GM23338 (cell line): ENCODE measurements around the gene NDUFV2. TPM values are rescaled to one million over a fixed set of nuclear protein-coding genes. Genes with fewer than 3 reads are reported as not detected.

Experiments used
- ATAC-seq: fragments of 200-7000 bp; cut with Tn5 transposase; 3 replicates; pipeline ENCODE4 v1.9.1; 2020
- DNase-seq: peaks from one replicate; pipeline ENCODE4 v3.0.0-alpha.2; 2015; ENCODE audit warnings: low spot score
- H2AFZ ChIP-seq: fragments of 200-600 bp; sonication (generic); 2 replicates; pipeline ENCODE4 v1.8.0; 2016; ENCODE audit warnings: antibody characterized with exemption, mild to moderate bottlenecking, moderate library complexity
- H3F3A ChIP-seq: fragments of 200-600 bp; sonication (generic); replicated peaks from 2 replicates; pipeline ENCODE4 v1.8.0; 2017; ENCODE audit warnings: antibody characterized with exemption, mixed run types, low read depth
- H3K27ac ChIP-seq: fragments of 200-600 bp; sonication (generic); 2 replicates; pipeline ENCODE4 v1.6.1; 2016; ENCODE audit warnings: low read depth
- H3K27me3 ChIP-seq: fragments of 200-600 bp; sonication (generic); 2 replicates; pipeline ENCODE4 v1.8.0; 2016; ENCODE audit warnings: mild to moderate bottlenecking, mixed run types, moderate library complexity; ENCODE audit not compliant: insufficient read depth
- H3K36me3 ChIP-seq: fragments of 200-600 bp; sonication (generic); 2 replicates; pipeline ENCODE4 v1.8.0; 2016; ENCODE audit warnings: mild to moderate bottlenecking; ENCODE audit not compliant: insufficient read depth
- H3K4me1 ChIP-seq: fragments of 200-600 bp; sonication (generic); 2 replicates; pipeline ENCODE4 v1.8.0; 2016; ENCODE audit warnings: mild to moderate bottlenecking, moderate library complexity; ENCODE audit not compliant: insufficient read depth
- H3K4me2 ChIP-seq: fragments of 200-600 bp; sonication (generic); 2 replicates; pipeline ENCODE4 v1.7.1; 2017; ENCODE audit warnings: mixed run types
- H3K4me3 ChIP-seq: fragments of 200-600 bp; sonication (generic); 2 replicates; pipeline ENCODE4 v1.6.1; 2016; ENCODE audit warnings: mixed run types
- H3K79me2 ChIP-seq: fragments of 200-600 bp; sonication (generic); replicated peaks from 2 replicates; pipeline ENCODE4 v1.8.0; 2017; ENCODE audit warnings: mild to moderate bottlenecking; ENCODE audit not compliant: insufficient read depth
- H3K9me2 ChIP-seq: fragments of 200-600 bp; sonication (generic); 2 replicates; pipeline ENCODE4 v1.8.0; 2017; ENCODE audit not compliant: insufficient read depth
- H4K20me1 ChIP-seq: fragments of 200-600 bp; sonication (generic); replicated peaks from 2 replicates; pipeline ENCODE4 v1.8.0; 2017; ENCODE audit warnings: mild to moderate bottlenecking; ENCODE audit not compliant: insufficient read depth
- H3K27ac Mint-ChIP-seq: 2 replicates; pipeline ENCODE4 v1.8.0; 2020; ENCODE audit warnings: inconsistent platforms, mild to moderate bottlenecking, moderate library complexity, mixed read lengths
- H3K27me3 Mint-ChIP-seq: 3 replicates; pipeline ENCODE4 v1.8.0; 2022; ENCODE audit warnings: low read depth, mild to moderate bottlenecking, moderate library complexity, mixed read lengths, inconsistent platforms; ENCODE audit not compliant: insufficient read depth, poor library complexity
- H3K36me3 Mint-ChIP-seq: 3 replicates; pipeline ENCODE4 v1.8.0; 2021; ENCODE audit warnings: low read depth, mild to moderate bottlenecking, inconsistent platforms, moderate library complexity, mixed read lengths
- H3K4me1 Mint-ChIP-seq: 3 replicates; pipeline ENCODE4 v1.8.0; 2020; ENCODE audit warnings: mild to moderate bottlenecking, inconsistent platforms, mixed read lengths
- H3K4me3 Mint-ChIP-seq: 3 replicates; pipeline ENCODE4 v1.8.0; 2021; ENCODE audit warnings: moderate library complexity, mild to moderate bottlenecking, inconsistent platforms, mixed read lengths
- H3K9me3 Mint-ChIP-seq: 3 replicates; pipeline ENCODE4 v1.8.0; 2020; ENCODE audit warnings: moderate library complexity, mild to moderate bottlenecking, inconsistent platforms, mixed read lengths
- POLR2AphosphoS5 ChIP-seq: IDR thresholded peaks from 2 replicates; pipeline ENCODE4 v1.6.1; 2016; ENCODE audit warnings: antibody characterized with exemption, low read depth
- STAT1 ChIP-seq: IDR thresholded peaks from one replicate; pipeline ENCODE4 v1.6.1; 2016; ENCODE audit warnings: antibody characterized with exemption; ENCODE audit not compliant: unreplicated experiment
- polyA plus RNA-seq: library from polyadenylated mRNA; unstranded; fragments of >200 nt; fragmentation: Nextera tagmentation; extraction: Ambion mirVana; gene quantifications from 2 replicates; pipeline ENCODE4 v1.2.1, GENCODE V29; 2016
- total RNA-seq: library from RNA; depleted of rRNA; stranded (reverse); fragments of >200 nt; shearing (Covaris generic); gene quantifications from 2 replicates; pipeline ENCODE4 v1.2.3, GENCODE V29; 2014
- TF ChIP-seq, protein P1 (sequence below): IDR thresholded peaks from one replicate; pipeline ENCODE4 v1.6.1; 2018; ENCODE audit warnings: antibody characterized with exemption; ENCODE audit not compliant: unreplicated experiment

The NDUFV2 gene
- total and polyA plus RNA-seq, 2 experiments from 2014 or later, result 157 to 577 TPM

DNA sequence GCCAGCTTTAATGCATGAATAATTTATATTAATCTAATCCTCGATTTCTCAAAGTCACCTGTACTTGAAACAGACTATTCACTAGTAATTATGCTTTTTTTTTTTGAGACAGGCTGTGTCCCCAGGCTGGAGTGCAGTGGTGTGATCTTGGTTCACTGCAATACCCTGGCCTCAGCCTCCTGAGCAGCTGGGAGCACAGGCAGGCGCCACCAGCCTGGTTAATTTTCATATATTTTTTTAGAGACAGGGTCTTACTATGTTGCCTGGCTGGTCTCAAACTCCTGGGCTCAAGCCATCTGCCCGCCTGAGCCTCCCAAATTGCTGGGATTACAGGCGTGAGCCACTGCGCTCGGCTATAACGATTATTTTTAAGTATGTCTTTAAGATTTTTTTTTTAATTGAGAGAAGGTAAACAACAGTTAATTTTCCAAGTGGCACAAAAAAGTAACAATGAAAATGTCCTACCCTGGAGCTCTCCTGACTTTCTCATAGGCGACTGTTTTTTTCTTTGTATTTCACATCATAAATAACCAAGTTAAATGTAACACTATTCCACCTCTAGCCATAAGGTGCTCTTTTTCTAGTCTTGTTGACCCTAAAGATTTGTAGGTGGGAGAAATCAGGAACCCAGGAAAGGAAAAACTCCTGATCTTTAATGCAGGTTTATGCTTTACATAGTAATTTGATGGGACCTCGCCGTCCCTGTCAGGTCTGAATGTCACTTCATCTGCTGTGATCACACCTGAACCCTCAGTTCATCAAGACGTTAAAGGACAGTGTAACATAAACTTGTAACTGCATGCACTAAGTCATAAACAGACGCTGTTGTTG lies 32.8 kb downstream of the NDUFV2 start:
- H3K27ac ChIP-seq, result peak overlapping the region; percentile 94
- no peak for DNase-seq

DNA sequence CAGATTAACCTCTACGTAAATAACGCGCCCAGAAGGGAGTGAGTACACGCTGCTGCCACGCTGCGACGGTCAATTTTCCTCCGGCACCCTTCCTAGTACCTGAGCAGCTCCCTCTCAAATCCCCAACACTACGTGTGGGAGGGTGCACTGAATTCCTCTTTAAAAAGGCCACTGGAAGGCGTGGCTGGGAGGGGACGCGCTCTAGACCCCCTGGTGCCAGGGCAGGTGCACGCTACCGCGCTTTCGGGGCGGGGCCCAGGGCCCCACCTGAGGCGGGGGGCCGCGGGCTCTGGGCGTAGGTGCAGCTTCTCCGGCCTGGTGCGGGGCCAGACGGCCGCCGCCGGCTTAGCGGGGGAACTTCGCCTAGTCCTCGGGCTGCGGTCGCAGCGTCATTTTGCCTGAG lies 33.4 kb downstream of the NDUFV2 start:
- H3K27ac Mint-ChIP-seq, result peak overlapping the region; percentile 99
- H3K36me3 Mint-ChIP-seq, result peaks cover 30% of the 10 kb centered on the region
- Histone ChIP-seq H3K79me2 (peaks cover 46% of the 10 kb centered on the region), H3K4me1 (peaks cover 15% of the 10 kb centered on the region; the same call in 1 of the 2 replicates), H3K4me2 (peak overlapping the region; percentile 75), H2AFZ (peak overlapping the region; percentile 72; the same call in 1 of the 2 replicates), H3K27me3 (no peaks in the 10 kb centered on the region), H3K9me2 (no peaks in the 10 kb centered on the region), H3K36me3 (no peaks in the 10 kb centered on the region; the same call in 1 of the 2 replicates), H3F3A (peaks cover 10% of the 10 kb centered on the region), H3K4me3 (peak overlapping the region; percentile 81), H4K20me1 (0 out of 2 replicates have a peak, but pooled peaks cover 3% of the 10 kb centered on the region), H3K27ac (peak overlapping the region; percentile 94)
- peak overlapping the region; percentile 96 for H3K4me3 Mint-ChIP-seq
- H3K9me3 Mint-ChIP-seq, result no peaks in the 10 kb centered on the region
- ATAC-seq (peak; percentile 83), DNase-seq (peak; percentile 93)
- peaks cover 25% of the 10 kb centered on the region for H3K4me1 Mint-ChIP-seq
- H3K27me3 Mint-ChIP-seq, result peaks cover 13% of the 10 kb centered on the region
- TF ChIP-seq POLR2AphosphoS5, result peak; percentile 68
- TF ChIP-seq, protein P1, sequence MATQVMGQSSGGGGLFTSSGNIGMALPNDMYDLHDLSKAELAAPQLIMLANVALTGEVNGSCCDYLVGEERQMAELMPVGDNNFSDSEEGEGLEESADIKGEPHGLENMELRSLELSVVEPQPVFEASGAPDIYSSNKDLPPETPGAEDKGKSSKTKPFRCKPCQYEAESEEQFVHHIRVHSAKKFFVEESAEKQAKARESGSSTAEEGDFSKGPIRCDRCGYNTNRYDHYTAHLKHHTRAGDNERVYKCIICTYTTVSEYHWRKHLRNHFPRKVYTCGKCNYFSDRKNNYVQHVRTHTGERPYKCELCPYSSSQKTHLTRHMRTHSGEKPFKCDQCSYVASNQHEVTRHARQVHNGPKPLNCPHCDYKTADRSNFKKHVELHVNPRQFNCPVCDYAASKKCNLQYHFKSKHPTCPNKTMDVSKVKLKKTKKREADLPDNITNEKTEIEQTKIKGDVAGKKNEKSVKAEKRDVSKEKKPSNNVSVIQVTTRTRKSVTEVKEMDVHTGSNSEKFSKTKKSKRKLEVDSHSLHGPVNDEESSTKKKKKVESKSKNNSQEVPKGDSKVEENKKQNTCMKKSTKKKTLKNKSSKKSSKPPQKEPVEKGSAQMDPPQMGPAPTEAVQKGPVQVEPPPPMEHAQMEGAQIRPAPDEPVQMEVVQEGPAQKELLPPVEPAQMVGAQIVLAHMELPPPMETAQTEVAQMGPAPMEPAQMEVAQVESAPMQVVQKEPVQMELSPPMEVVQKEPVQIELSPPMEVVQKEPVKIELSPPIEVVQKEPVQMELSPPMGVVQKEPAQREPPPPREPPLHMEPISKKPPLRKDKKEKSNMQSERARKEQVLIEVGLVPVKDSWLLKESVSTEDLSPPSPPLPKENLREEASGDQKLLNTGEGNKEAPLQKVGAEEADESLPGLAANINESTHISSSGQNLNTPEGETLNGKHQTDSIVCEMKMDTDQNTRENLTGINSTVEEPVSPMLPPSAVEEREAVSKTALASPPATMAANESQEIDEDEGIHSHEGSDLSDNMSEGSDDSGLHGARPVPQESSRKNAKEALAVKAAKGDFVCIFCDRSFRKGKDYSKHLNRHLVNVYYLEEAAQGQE, result no peak

More for the DNA sequence above, 32.8 kb downstream of the NDUFV2 start:
- no peak for TF ChIP-seq STAT1
- H3K4me3 ChIP-seq, result peak overlapping the region; percentile 81
- peaks cover 40% of the 10 kb centered on the region for H3K79me2 ChIP-seq
- H3K27ac Mint-ChIP-seq, result peak overlapping the region; percentile 93
- peaks cover 13% of the 10 kb centered on the region for H3K27me3 Mint-ChIP-seq
- H3F3A ChIP-seq, result peaks cover 10% of the 10 kb centered on the region
- H3K4me1 Mint-ChIP-seq, result peaks cover 21% of the 10 kb centered on the region
- H3K4me1 ChIP-seq, result peaks cover 15% of the 10 kb centered on the region; the same call in 1 of the 2 replicates
- H3K4me2 ChIP-seq, result peak overlapping the region; percentile 75
- H3K4me3 Mint-ChIP-seq, result peak overlapping the region; percentile 96
- H3K9me3 Mint-ChIP-seq, result no peaks in the 10 kb centered on the region
- H3K36me3 ChIP-seq, result no peaks in the 10 kb centered on the region; the same call in 1 of the 2 replicates
- peaks cover 34% of the 10 kb centered on the region for H3K36me3 Mint-ChIP-seq
- no peaks in the 10 kb centered on the region for H3K27me3 ChIP-seq
- H4K20me1 ChIP-seq, result 0 out of 2 replicates have a peak, but pooled peaks cover 3% of the 10 kb centered on the region
- no peaks in the 10 kb centered on the region for H3K9me2 ChIP-seq
- no peak for ATAC-seq
- no peak overlapping the region for H2AFZ ChIP-seq
